WI38 (cell line): Measurements from ENCODE around the gene C6orf62.

Experiments
- H3K4me3 ChIP-seq: 2 replicates; pipeline ENCODE4 v1.5.1; 2011; ENCODE audit warnings: low read depth, mild to moderate bottlenecking, control low read depth, low read length
- CTCF ChIP-seq: IDR thresholded peaks from 2 replicates; pipeline ENCODE4 v1.5.1; 2012; ENCODE audit warnings: low read depth, mild to moderate bottlenecking, control low read depth, low read length

Gene C6orf62

DNA sequence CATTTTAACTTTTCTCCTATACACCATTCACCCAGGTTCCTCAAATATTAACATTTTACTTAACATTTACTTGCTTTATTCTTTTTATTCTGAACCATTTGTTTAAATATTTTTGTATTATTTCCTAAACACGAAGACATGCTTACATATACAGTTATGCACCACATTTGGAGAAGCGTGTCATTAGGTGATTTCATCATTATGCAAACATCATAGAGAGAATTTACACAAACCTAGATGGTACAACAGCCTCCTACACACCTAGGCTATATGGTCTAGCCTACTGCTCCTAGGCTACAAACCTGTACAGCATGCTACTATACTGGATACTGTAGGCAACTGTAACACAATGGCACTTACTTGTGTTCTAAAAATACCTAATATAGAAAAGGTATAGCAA, 58.8 kb downstream of the C6orf62 start:
- no peak for TF ChIP-seq CTCF
- no peak overlapping the region for H3K4me3 ChIP-seq

GRCh38 chr6:24659561-24659960, 59.4 kb downstream of the C6orf62 start:
- no peak for TF ChIP-seq CTCF
- no peak overlapping the region for H3K4me3 ChIP-seq

DNA sequence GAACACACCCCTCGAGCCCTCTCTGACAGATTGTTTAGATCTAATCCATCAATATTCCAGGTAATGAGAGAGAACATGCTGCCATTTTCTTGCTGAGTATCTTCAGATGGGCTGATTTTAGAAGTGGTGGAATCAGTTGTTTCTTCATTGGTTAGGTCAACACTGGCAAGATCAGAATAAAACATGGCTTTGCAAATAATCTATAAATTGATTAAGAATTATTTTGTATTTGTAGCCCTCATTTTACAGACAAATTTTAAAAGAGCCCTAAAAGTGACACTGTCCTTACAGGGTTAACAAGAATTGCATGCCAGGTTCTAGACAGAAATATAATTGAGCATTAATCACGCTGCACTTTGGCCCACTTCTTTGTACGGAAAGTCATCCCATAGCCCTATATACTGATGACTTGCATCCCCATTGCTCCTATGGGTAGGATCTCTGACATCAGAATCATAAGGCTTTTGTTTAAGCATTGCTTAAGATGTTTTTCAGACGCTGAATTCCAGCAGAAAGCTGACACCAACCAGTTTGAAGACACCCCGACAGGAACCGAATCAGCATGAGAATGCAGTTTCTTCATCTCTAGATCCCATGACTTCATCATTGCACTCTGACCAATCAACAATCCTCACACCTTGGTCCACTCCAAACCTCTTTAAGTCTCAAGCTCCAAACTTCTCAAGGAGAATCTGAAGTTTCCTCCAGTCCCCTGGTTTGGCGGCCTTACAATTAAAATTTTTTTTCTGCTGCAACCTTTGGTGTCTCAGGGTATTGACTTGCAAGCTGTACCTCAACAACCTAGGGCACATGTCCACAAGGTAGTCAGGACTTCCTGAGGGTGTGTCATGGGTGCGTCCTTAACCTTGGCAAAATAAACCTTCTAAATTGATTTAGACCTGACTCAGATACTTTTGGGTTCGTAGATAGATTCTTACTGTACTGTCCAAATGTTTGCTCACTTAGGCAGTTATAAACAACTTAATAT, 60.1 kb downstream of the C6orf62 start:
- no peak for TF ChIP-seq CTCF
- no peak overlapping the region for H3K4me3 ChIP-seq

DNA sequence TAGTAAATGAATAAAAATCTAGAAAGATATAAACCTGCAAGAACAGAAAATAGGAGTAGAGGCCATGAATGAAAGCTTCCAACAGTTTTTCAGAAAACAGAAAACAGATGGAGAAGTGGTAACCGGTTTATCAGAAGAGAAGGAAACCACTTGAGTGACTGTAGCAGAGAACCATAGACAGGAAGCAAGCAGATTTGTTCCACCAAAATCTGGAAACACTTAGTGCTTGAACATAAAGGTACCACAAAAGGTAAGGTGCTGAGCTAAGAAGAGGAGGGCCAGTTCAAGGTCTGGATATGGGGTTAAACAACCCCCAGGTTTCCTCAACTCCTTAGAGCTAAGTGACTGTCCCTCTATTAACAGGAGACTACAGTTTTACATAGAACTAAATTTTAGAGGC, 63.7 kb downstream of the C6orf62 start:
- H3K4me3 ChIP-seq = no peak overlapping the region
- no peak for TF ChIP-seq CTCF
